Measurements from ENCODE around the gene AP3B1.

DNA sequence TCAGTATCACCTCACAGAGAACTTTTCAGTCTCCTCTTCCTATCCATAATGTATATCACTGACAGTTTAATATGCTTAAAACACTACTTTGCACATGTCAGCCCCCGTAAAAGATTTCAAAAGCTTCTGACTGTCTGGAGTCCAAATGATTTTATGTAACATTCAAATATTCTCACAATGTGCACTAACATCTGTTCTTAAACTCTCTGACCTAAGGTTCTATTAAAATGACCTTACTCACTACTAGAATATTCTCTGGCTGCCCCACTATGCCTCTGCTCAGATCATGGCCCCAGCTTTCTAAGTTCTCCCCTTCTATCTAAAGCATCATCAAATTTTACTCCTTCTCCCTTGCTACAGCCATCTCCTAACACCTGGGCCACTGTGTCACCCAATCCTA, 52.5 kb downstream of the AP3B1 start:
- no peak for TF ChIP-seq EP300 (IDR thresholded peaks at IDR 0.05)
- no peak for TF ChIP-seq CTCF (IDR thresholded peaks at IDR 0.05)
- no peak for TF ChIP-seq POLR2A (IDR thresholded peaks at IDR 0.05; ENCODE audit: low read depth)
